HepG2 (cell line): ENCODE data around the gene IL6R. TPM values are rescaled to one million over a fixed set of nuclear protein-coding genes. Genes with fewer than 3 reads are reported as not detected.
A peak's percentile ranks its signal among the peaks of the same experiment; 100 is the strongest.

Experiments used
- FIP1L1 ChIP-seq: fragments of 200-400 bp; formaldehyde crosslinking; IDR thresholded peaks from 2 replicates; pipeline ENCODE4 v1.6.1; 2018; ENCODE audit warnings: low read depth, mild to moderate bottlenecking, low read length, moderate library complexity, borderline replicate concordance; ENCODE audit not compliant: insufficient read depth
- GTF2F1 ChIP-seq: fragments of 150-350 bp; IDR thresholded peaks from 2 replicates; pipeline ENCODE4 v1.6.1; 2014; ENCODE audit warnings: low read length
- MXI1 ChIP-seq: IDR thresholded peaks from 3 replicates; pipeline ENCODE4 v1.6.1; 2012; ENCODE audit warnings: low read depth, low read length, inconsistent platforms, borderline replicate concordance
- NFE2L1 ChIP-seq: sonication (generic); formaldehyde crosslinking; IDR thresholded peaks from 2 replicates; pipeline ENCODE4 v1.4.0; 2020; ENCODE audit warnings: missing genetic modification reagents, mild to moderate bottlenecking, borderline replicate concordance
- NFIC ChIP-seq: IDR thresholded peaks from 2 replicates; pipeline ENCODE4 v1.6.1; 2012; ENCODE audit warnings: mild to moderate bottlenecking, low read length, inconsistent platforms
- NFRKB ChIP-seq: fragments of 450-650 bp; IDR thresholded peaks from 2 replicates; pipeline ENCODE4 v1.6.1; 2017
- PBX3 ChIP-seq: sonication (generic); formaldehyde crosslinking; IDR thresholded peaks from 2 replicates; pipeline ENCODE4 v1.8.1; 2023; ENCODE audit warnings: missing genetic modification reagents, inconsistent platforms, borderline replicate concordance
- PHF5A ChIP-seq: IDR thresholded peaks from one replicate; pipeline ENCODE4 v1.6.1; 2018; ENCODE audit warnings: low read depth, missing genetic modification reagents; ENCODE audit not compliant: unreplicated experiment
- SAP130 ChIP-seq: IDR thresholded peaks from 2 replicates; pipeline ENCODE4 v1.6.1; 2016; ENCODE audit warnings: low read depth
- SKI ChIP-seq: fragments of 450-650 bp; IDR thresholded peaks from one replicate; pipeline ENCODE4 v1.6.1; 2018; ENCODE audit warnings: mild to moderate bottlenecking; ENCODE audit not compliant: partially characterized antibody
- SSRP1 ChIP-seq: IDR thresholded peaks from 2 replicates; pipeline ENCODE4 v1.6.1; 2016; ENCODE audit warnings: control low read depth
- TIGD3 ChIP-seq: sonication (generic); formaldehyde crosslinking; IDR thresholded peaks from 2 replicates; pipeline ENCODE4 v1.5.1; 2020; ENCODE audit warnings: mild to moderate bottlenecking, missing genetic modification reagents, borderline replicate concordance
- TP53 ChIP-seq: sonication (generic); formaldehyde crosslinking; conservative IDR thresholded peaks from 2 replicates; pipeline ENCODE4 v1.4.0; 2020; ENCODE audit warnings: missing genetic modification reagents
- UBTF ChIP-seq: sonication (generic); formaldehyde crosslinking; IDR thresholded peaks from 2 replicates; pipeline ENCODE4 v1.4.0; 2020; ENCODE audit warnings: mild to moderate bottlenecking, missing genetic modification reagents
- ZBTB42 ChIP-seq: sonication (generic); formaldehyde crosslinking; IDR thresholded peaks from 2 replicates; pipeline ENCODE4 v1.5.0; 2020; ENCODE audit warnings: mild to moderate bottlenecking, missing genetic modification reagents
- ZBTB44 ChIP-seq: sonication (generic); formaldehyde crosslinking; IDR thresholded peaks from 2 replicates; pipeline ENCODE4 v1.4.0; 2020; ENCODE audit warnings: missing genetic modification reagents
- ZFP1 ChIP-seq: IDR thresholded peaks from 2 replicates; pipeline ENCODE4 v1.6.1; 2016
- ZFYVE20 ChIP-seq: sonication (generic); formaldehyde crosslinking; IDR thresholded peaks from 2 replicates; pipeline ENCODE4 v1.8.0; 2023; ENCODE audit warnings: low read depth, mild to moderate bottlenecking, moderate library complexity, missing genetic modification reagents, borderline replicate concordance
- ZNF572 ChIP-seq: sonication (generic); formaldehyde crosslinking; IDR thresholded peaks from 2 replicates; pipeline ENCODE4 v1.5.1; 2020; ENCODE audit warnings: mild to moderate bottlenecking, missing genetic modification reagents
- ZNF724P ChIP-seq: sonication (generic); formaldehyde crosslinking; IDR thresholded peaks from 2 replicates; pipeline ENCODE4 v1.8.0; 2022; ENCODE audit warnings: missing genetic modification reagents, borderline replicate concordance
- ZNF773 ChIP-seq: sonication (generic); formaldehyde crosslinking; IDR thresholded peaks from 2 replicates; pipeline ENCODE4 v1.4.0; 2020; ENCODE audit warnings: missing genetic modification reagents, borderline replicate concordance
- ZNF788 ChIP-seq: sonication (generic); formaldehyde crosslinking; IDR thresholded peaks from 2 replicates; pipeline ENCODE4 v1.5.0; 2020; ENCODE audit warnings: mild to moderate bottlenecking, missing genetic modification reagents, borderline replicate concordance
- ZNF839 ChIP-seq: sonication (generic); formaldehyde crosslinking; IDR thresholded peaks from 2 replicates; pipeline ENCODE4 v1.4.0; 2020; ENCODE audit warnings: missing genetic modification reagents, mild to moderate bottlenecking, borderline replicate concordance
- polyA plus RNA-seq, 8 experiments: library from polyadenylated mRNA; depleted of rRNA in 3 of 8; stranded (reverse) in 7 of 8; unstranded in 1 of 8; fragments of >200 nt; fragmentation: Illumina TruSeq in 4 of 8; extraction: Trizol in 4 of 8; gene quantifications; 2 replicates each; pipeline versions ENCODE4 v1.2.1 to v1.2.3, GENCODE V29; 2011 to 2016; ENCODE audit warnings: low read depth in 4 of 8, missing spikeins in 1 of 8, mixed read lengths in 1 of 8; ENCODE audit not compliant: insufficient read depth in 1 of 8
- total RNA-seq, 5 experiments: library from RNA; depleted of rRNA; stranded (reverse); fragments of >200 nt; fragmentation: Illumina TruSeq; extraction: Trizol; gene quantifications; 2 replicates each; pipeline ENCODE4 v1.2.3, GENCODE V29; 2016; ENCODE audit warnings: low read depth in 1 of 5

The IL6R gene
- total and polyA plus RNA-seq, 2 of the 13 experiments (the other 11 are each of a cell fraction or from before 2014, with no cell fraction given): 5.0 to 24.5 TPM

GRCh38 chr1:154404984-154405746, at the start of gene IL6R (continued):
- TF ChIP-seq TP53 (CRISPR knock-in tag) (peak; percentile 75; the same call in 1 of the 2 replicates), NFIC (no peak), UBTF (CRISPR knock-in tag) (peak; percentile 86), SKI (no peak), TIGD3 (CRISPR knock-in tag) (no peak), ZNF724P (no peak), NFRKB (no peak), ZBTB42 (CRISPR knock-in tag) (no peak), GTF2F1 (no peak), ZNF773 (CRISPR knock-in tag) (no peak), PHF5A (CRISPR knock-in tag) (no peak), ZBTB44 (peak; percentile 59; the same call in 1 of the 2 replicates), ZNF839 (CRISPR knock-in tag) (no peak), FIP1L1 (no peak), ZNF572 (CRISPR knock-in tag) (no peak), SAP130 (peak; percentile 86), ZFP1 (CRISPR knock-in tag) (no peak), ZNF788 (CRISPR knock-in tag) (peak; percentile 13; the same call in 1 of the 2 replicates), PBX3 (no peak), NFE2L1 (CRISPR knock-in tag) (no peak), ZFYVE20 (no peak), SSRP1 (CRISPR knock-in tag) (no peak), MXI1 (peak; percentile 55; the same call in 1 of the 3 replicates)
